Stimulated activated CD4-positive, alpha-beta T cell treated with anti-CD3 and anti-CD28 coated beads, Interleukin-4, amount 100 ng/mL, for 24 hours (primary cell): ENCODE data around the gene ZNF787.
"Not testable (repeated sequence)": the region's sequence is repeated elsewhere in the genome, so short reads cannot be mapped to it uniquely, and the experiment has no call there.

Source experiments
- DNase-seq: peaks from one replicate; pipeline ENCODE4 v3.0.0-alpha.2; 2020

ZNF787 gene

DNA sequence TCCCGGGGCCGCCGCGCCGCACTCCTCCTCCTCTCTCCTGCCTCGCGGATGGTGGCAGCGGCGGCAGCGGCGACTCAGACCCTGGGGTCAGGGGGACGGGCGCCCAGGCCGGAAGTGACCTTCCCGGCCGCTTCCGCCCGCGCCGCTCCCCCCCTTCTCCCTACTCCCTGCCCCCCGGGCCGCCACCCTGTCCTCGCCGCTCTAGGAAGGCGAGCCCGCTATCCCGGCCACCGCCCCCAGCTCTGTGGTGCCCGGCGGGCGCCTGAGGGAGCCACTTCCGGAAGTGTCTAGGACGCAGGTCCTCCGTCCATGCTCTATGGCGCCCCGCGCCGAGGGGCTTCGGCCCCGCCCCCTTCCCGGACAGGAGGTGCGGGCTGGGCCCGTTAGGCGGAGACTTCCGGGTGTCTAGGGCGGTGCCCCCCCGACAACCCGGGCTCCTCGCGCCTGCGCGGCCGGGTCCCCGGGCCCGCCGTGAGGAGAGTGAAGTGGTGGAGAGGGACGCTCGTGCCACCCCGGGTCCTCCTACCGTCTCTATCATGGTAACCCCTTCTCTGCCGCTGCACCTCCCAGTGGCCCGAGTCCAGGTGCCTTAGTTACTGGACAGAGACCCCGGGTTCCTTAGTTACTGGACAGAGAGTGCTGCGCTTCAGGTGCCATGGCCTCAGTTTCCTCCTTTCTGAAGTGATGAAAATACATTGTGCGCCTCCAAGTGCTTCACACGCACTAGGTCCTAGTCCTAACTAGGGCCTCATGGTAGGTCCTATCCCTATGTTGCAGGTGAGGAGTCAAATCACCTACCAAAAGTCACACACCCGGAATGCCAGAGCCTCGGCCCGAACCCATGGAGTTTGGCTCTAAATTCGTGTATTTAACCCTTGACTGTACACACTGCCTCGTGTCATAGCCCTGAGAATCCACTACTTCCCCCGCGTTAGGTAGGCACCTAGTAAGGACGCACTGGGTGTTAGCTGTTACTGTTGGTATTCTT is at the start of gene ZNF787:
TSS of gene ZNF787 (minus strand) at position 116 of the 988 bp plus-strand sequence. CDS start 18,078 bp downstream, outside the sequence.
- DNase-seq: peak; percentile 97

DNA sequence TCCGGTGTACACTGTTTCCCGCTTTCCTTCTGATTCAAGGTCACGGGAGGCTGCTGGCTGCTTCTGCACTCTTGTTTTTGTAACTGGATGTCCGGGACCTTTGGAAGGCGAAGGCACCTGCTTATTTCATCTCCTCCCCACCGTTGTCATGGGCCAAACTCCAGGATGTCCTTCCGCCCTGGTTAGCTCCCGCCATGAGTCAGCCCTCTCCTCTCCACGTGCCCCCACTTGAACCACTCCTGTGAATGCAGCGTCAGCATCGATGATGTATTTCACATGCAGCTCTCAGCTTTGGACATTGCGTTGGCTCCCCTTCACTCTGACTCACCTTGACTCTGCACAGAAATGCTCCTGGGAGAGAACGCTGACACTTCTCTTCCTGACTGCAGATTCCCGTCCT is 49.2 kb upstream of the ZNF787 start:
- DNase-seq: no peak

GRCh38 chr19:56167064-56167578 is 46.0 kb upstream of the ZNF787 start:
- DNase-seq: no peak

- no peak for DNase-seq
Observed at GRCh38 chr19:56163097-56163496, 42.0 kb upstream of the ZNF787 start.

- DNase-seq: peak; percentile 19
Observed at GRCh38 chr19:56162258-56162657, 41.2 kb upstream of the ZNF787 start.

GRCh38 chr19:56161534-56161933 is 40.4 kb upstream of the ZNF787 start:
- no peak for DNase-seq

DNA sequence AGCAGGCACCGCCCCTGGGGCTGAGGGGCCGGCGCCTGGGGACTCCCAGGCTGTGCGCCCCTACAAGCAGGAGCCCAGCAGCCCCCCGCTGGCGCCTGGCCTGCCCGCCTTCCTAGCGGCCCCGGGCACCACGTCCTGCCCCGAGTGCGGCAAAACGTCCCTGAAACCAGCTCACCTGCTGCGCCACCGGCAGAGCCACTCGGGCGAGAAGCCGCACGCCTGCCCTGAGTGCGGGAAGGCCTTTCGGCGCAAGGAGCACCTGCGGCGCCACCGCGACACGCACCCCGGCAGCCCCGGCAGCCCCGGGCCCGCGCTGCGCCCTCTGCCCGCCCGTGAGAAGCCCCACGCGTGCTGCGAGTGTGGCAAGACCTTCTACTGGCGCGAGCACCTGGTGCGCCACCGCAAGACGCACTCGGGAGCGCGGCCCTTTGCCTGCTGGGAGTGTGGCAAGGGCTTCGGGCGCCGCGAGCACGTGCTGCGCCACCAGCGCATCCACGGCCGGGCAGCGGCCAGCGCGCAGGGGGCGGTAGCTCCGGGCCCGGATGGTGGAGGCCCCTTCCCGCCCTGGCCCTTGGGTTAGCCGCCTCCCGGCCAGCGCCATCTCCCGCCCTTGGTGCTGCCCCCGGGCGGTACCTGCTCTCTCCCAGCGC is 38.7 kb upstream of the ZNF787 start:
- DNase-seq: no peak

GRCh38 chr19:56159009-56159559 is 38.0 kb upstream of the ZNF787 start:
- DNase-seq: no peak

- no peak for DNase-seq
Observed at GRCh38 chr19:56158170-56158757, 37.2 kb upstream of the ZNF787 start.

DNA sequence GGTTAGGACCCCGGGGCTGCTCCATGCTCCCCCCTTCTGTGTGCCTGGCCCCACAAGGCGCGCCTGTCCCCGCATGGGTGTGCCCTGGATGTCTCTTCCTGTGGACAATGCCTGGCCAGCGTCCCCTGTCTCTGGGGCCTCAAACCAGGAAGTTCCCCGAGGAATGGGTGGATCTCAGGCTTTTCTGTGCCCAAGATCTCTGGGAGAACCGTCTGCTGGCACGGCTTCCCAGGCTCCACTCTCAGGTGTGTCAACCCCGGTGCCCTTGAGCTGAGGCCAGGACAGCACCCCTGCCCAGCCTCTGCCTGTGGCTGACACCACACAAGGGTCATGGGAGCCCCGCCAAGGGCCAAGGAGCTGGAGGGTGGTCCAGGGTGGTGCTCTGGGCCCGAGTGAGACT is 35.7 kb upstream of the ZNF787 start:
- no peak for DNase-seq

GRCh38 chr19:56155124-56155687 is 34.1 kb upstream of the ZNF787 start:
- DNase-seq: no peak

DNA sequence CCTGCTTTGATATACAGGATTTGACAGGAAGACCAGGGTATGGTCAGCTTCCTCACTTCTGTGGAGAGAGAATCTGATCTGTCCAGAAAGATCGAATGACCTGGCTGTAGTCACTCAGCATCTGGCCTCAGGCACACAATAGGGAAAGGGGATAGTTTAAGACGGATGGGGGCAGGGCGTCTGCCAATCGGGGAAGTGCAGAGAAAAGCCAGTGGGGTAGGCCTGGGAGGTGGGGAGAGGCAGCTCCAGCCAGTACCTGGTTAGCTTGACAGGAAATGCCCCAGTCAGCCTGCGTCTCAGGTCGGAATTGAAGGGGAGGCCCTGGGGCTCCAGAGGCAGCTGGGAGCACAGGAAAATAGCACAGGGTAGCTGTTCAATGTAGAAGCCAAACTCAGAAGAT is 32.4 kb upstream of the ZNF787 start:
- DNase-seq: no peak

DNA sequence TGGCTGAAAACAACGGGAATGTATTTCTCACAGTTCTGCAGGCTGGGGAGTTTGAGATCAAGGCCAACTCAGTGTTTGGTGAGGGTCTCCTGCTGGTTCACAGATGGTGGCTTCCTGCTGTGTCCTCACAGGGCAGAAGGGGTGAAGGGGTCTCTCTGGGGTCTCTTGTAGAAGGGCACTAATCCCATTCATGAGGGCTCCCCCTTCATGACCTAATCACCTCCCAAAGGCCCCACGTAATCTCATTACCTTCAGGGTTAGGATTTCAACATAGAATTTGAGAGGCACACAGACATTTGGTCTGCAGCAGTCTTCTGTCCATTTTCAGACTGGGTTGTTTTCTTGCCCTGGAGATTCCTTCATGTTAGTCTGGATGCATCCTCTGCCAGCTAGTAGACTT is 31.5 kb upstream of the ZNF787 start:
- no peak for DNase-seq

DNA sequence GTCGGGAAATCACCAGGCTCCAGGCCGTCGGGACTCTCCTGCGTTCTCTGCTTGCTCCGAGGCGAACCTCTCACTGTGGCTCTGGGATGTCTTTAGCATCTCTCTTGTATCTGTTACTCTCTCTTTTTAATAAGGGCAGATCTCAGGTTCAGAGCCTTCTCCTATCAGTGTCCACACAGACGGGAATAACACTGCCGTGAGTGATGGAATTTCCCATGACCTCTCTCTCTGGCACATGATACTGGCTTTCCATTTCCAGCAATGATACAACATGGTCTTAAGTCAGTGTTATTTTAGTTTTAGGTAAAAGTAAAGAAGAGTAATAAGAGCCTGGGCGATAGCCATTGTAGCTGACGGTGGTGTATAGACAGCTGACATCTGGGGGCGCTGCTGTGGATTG is 29.3 kb upstream of the ZNF787 start:
- DNase-seq: no peak

- no peak for DNase-seq
Observed at GRCh38 chr19:56149656-56150038, 28.6 kb upstream of the ZNF787 start.

DNA sequence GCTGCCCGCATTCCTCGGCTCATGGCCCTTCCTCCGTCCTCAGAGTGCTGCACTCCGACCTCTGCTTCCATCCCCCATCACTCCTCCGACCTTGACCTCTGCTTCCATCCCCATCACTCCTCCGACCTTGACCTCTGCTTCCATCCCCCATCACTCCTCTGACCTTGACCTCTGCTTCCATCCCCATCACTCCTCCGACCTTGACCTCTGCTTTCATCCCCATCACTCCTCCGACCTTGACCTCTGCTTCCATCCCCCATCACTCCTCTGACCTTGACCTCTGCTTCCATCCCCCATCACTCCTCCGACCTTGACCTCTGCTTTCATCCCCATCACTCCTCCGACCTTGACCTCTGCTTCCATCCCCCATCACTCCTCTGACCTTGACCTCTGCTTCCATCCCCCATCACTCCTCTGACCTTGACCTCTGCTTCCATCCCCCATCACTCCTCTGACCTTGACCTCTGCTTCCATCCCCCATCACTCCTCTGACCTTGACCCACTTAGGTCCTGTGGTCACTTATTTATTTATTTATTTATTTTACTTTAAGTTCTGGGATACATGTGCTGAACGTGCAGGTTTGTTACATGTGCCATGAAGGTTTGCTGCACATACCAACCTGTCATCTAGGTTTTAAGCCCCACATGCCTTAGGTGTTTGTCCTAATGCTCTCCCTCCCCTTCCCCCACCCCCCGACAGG is 28.0 kb upstream of the ZNF787 start:
- not testable (repeated sequence) for DNase-seq

DNA sequence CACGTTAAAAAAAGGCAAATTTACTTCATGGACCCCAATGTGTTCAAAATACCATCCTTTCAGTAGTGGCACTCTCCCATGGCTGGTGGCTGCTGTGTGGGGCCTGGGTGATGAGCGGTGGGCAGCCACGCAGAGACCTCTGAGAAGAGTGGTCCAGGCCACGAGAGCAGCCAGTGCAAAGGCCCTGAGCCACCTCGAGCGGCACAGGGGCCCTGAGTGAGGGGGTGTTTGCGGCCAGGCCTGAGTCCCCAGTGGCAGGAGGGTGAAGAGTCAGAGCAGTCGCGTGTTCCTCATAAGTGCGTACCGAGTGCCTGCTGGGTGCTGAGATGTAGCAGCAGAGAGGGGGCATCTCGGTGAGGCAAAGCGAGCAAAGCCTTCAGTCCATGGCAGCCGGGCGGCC is 27.0 kb upstream of the ZNF787 start:
- DNase-seq: no peak

- no peak for DNase-seq
Observed at GRCh38 chr19:56147307-56147706, 26.2 kb upstream of the ZNF787 start.

GRCh38 chr19:56146904-56147303 is 25.8 kb upstream of the ZNF787 start:
- DNase-seq: no peak

- no peak for DNase-seq
Observed at GRCh38 chr19:56145698-56146097, 24.6 kb upstream of the ZNF787 start.

- DNase-seq: no peak
Observed at GRCh38 chr19:56144831-56145230, 23.7 kb upstream of the ZNF787 start.

DNA sequence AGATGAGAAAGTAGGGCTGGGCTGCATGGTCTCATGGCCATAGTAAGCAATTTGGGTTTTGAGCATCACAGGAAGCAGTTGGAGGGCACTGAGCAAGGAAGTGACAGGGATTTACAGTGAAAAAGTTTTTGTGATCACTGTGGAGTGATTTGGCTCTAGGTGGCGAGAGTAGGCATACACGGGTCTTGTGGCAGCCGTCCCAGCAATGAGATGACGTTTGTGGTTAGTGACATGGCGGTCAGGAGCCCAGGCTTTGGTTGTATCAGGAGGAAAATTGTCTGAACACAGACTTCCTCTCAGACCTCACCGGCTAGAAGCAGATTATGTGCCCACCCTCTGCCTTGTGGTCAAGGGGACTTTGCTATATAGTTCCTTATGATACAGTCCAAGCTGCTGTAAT is 23.3 kb upstream of the ZNF787 start:
- no peak for DNase-seq
